Prostate gland (tissue), 2 donors: ENCODE results near the gene CELF4. TPM values are rescaled to one million over a fixed set of nuclear protein-coding genes. Genes with fewer than 3 reads are reported as not detected.

Experiments used
- DNase-seq: peaks from one replicate; pipeline ENCODE4 v3.0.0-alpha.2; 2019; ENCODE audit warnings: low spot score
- H3K27ac ChIP-seq, 2 donors: fragments of 200-600 bp; sonication (generic); 2 replicates each; pipeline ENCODE4 v1.5.1; 2017 to 2019
- H3K27me3 ChIP-seq: fragments of 200-600 bp; sonication (generic); replicated peaks from 2 replicates; pipeline ENCODE4 v1.5.1; 2019; ENCODE audit not compliant: insufficient read depth
- H3K36me3 ChIP-seq, 2 donors: fragments of 200-600 bp; sonication (generic); 1 replicate in 1 of 2; 2 replicates in 1 of 2; pipeline versions ENCODE4 v1.5.1 to v1.8.1; 2017 to 2019
- H3K4me1 ChIP-seq: fragments of 200-600 bp; sonication (generic); replicated peaks from 2 replicates; pipeline ENCODE4 v1.5.1; 2019
- H3K4me3 ChIP-seq, 2 donors: fragments of 200-600 bp; sonication (generic); 2 replicates each; pipeline ENCODE4 v1.5.1; 2017 to 2019
- H3K9me3 ChIP-seq: fragments of 200-600 bp; sonication (generic); 2 replicates; pipeline ENCODE4 v1.5.1; 2017
- POLR2A ChIP-seq: fragments of 450-650 bp; IDR thresholded peaks from one replicate; pipeline ENCODE4 v1.6.1; 2016; ENCODE audit warnings: antibody characterized with exemption, mild to moderate bottlenecking
- POLR2AphosphoS5 ChIP-seq: sonication (generic); formaldehyde crosslinking; IDR thresholded peaks from one replicate; pipeline ENCODE4 v1.6.1; 2017; ENCODE audit warnings: antibody characterized with exemption
- WGBS: methylation state at CpG from one replicate; pipeline ENCODE4 v1.1.5; 2018; 5-methylcytosine and 5-hydroxymethylcytosine counted together
- intact Hi-C: fragments of 100-400 bp; cut with DNase I; formaldehyde crosslinking; loops from one replicate; pipeline ENCODE4 v1.14.2; 2022
- total RNA-seq, 2 donors: library from RNA; depleted of rRNA; stranded (reverse); fragments of >200 nt; gene quantifications; one replicate each; pipeline ENCODE4 v1.1.0, GENCODE V29; 2016
- TF ChIP-seq, protein P1 (sequence below), 4 experiments: fragments of 200-600 bp in 2 of 4; fragments of 450-650 bp in 2 of 4; sonication (generic) in 2 of 4; IDR thresholded peaks; 1 replicate in 3 of 4; 2 replicates in 1 of 4; pipeline ENCODE4 v1.5.1; 2016 to 2019; ENCODE audit warnings: antibody characterized with exemption in 4 of 4, mild to moderate bottlenecking in 2 of 4, moderate library complexity in 2 of 4

The CELF4 gene
- total RNA-seq, 2 donors from 2014 or later = 7.8 to 8.5 TPM

DNA sequence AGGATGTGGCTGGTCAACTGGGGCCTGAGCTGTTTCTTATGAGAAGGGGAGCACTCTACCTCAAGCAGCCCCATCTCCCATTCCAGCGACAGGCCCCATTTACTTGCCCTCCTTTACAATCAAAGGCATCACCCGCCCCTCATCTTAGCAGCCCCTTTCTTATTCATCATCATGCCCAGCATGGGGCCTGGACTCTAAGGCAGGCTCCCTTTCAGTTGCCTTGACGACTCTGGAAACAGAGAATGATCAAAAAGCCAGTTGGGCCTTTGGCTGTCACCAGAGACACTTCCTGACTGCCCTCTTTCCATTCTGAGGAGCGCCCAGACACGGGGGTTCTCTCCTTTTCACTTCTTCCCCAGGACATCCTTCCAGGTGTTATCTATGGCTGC is 11.2 kb downstream of the CELF4 start:
- H3K36me3 ChIP-seq = no peaks in the 10 kb centered on the region
- WGBS = 31% methylated on average over 5 of the region's 5 CpGs
- DNase-seq = no peak
- TF ChIP-seq POLR2A (no peak), POLR2AphosphoS5 (no peak)
- TF ChIP-seq, protein P1, sequence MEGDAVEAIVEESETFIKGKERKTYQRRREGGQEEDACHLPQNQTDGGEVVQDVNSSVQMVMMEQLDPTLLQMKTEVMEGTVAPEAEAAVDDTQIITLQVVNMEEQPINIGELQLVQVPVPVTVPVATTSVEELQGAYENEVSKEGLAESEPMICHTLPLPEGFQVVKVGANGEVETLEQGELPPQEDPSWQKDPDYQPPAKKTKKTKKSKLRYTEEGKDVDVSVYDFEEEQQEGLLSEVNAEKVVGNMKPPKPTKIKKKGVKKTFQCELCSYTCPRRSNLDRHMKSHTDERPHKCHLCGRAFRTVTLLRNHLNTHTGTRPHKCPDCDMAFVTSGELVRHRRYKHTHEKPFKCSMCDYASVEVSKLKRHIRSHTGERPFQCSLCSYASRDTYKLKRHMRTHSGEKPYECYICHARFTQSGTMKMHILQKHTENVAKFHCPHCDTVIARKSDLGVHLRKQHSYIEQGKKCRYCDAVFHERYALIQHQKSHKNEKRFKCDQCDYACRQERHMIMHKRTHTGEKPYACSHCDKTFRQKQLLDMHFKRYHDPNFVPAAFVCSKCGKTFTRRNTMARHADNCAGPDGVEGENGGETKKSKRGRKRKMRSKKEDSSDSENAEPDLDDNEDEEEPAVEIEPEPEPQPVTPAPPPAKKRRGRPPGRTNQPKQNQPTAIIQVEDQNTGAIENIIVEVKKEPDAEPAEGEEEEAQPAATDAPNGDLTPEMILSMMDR (IDR thresholded peaks at IDR 0.05) = no peak
- no peak overlapping the region for H3K27ac ChIP-seq
- H3K4me3 ChIP-seq = no peak overlapping the region
- intact Hi-C loops = no loop called here
- H3K9me3 ChIP-seq = no peaks in the 10 kb centered on the region
- H3K27me3 ChIP-seq = no peaks in the 10 kb centered on the region
- no peaks in the 10 kb centered on the region for H3K4me1 ChIP-seq

- no peak overlapping the region for H3K27ac ChIP-seq
- TF ChIP-seq, protein P1 (IDR thresholded peaks at IDR 0.05) = no peak
- TF ChIP-seq POLR2AphosphoS5 = no peak
- no peak for TF ChIP-seq POLR2A
- no peaks in the 10 kb centered on the region for H3K9me3 ChIP-seq
- H3K36me3 ChIP-seq = no peaks in the 10 kb centered on the region
- H3K27me3 ChIP-seq = no peaks in the 10 kb centered on the region
- intact Hi-C loops = no loop called here
- H3K4me3 ChIP-seq = no peak overlapping the region
- no peaks in the 10 kb centered on the region for H3K4me1 ChIP-seq
- WGBS = 53% methylated on average over 16 of the region's 18 CpGs
- no peak for DNase-seq
These were observed 11.8 kb downstream of the CELF4 start for GRCh38 chr18:37553633-37554398.

- Histone ChIP-seq H3K9me3 (no peaks in the 10 kb centered on the region), H3K4me3 (no peak overlapping the region), H3K4me1 (no peaks in the 10 kb centered on the region), H3K36me3 (no peaks in the 10 kb centered on the region), H3K27me3 (no peaks in the 10 kb centered on the region), H3K27ac (no peak overlapping the region)
- intact Hi-C loops = no loop called here
- DNase-seq = no peak
- TF ChIP-seq POLR2AphosphoS5 (no peak), POLR2A (no peak)
- TF ChIP-seq, protein P1 (IDR thresholded peaks at IDR 0.05) = no peak
- WGBS = 40% methylated on average over 5 of the region's 5 CpGs
These were observed 13.3 kb downstream of the CELF4 start for GRCh38 chr18:37552286-37552685.

DNA sequence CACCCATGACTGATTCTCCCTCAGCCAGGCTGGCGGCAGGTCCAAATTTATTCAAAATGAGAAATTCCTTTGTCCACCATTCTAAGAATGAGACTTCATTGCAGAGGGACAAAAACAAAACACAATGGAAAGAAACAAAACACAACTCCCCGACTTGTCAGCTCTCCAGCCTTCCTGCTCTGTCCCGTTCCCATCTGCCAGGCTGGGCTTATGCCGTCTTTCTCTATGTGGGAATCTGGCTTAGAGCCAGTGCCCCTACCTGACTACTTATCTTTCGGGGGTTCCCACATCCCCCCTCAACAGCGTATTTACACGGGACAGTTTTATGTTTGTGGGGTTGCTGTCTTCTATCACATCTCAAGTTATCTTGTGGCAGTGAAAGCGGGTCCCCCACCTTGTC is 13.8 kb downstream of the CELF4 start:
- WGBS = 69% methylated on average over 8 of the region's 8 CpGs

More for the DNA sequence above, 13.8 kb downstream of the CELF4 start:
- Histone ChIP-seq H3K27ac (no peak overlapping the region), H3K36me3 (no peaks in the 10 kb centered on the region), H3K4me1 (no peaks in the 10 kb centered on the region), H3K27me3 (no peaks in the 10 kb centered on the region), H3K9me3 (no peaks in the 10 kb centered on the region), H3K4me3 (no peak overlapping the region)
- intact Hi-C loops = no loop called here
- TF ChIP-seq, protein P1 (IDR thresholded peaks at IDR 0.05) = no peak
- TF ChIP-seq POLR2A = no peak
- TF ChIP-seq POLR2AphosphoS5 = no peak
- DNase-seq = no peak
